Measurements from ENCODE around the gene ATG14. TPM values are rescaled to one million over a fixed set of nuclear protein-coding genes. Genes with fewer than 3 reads are reported as not detected.

ATG14 gene
- total and polyA plus RNA-seq, 2 of the 13 experiments (the other 11 are each of a cell fraction or from before 2014, with no cell fraction given): 7.2 to 9.1 TPM

DNA sequence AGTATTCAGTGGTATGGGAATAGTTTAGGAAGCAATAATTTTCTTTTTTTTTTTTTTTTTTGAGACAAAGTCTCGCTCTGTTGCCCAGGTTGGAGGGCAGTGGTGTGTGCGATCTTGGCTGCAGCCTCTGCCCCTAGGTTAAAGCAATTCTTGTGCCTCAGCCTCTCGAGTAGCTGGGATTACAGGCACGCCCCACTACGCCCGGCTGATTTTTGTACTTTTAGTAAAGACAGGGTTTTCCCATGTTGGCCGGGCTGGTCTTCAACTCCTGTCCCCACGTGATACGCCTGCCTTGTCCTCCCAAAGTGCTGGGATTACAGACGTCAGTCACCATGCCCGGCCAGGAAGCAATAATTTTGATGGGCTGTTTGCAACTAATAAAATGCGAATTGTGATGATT is 62.1 kb downstream of the ATG14 start (continued):
- no peak for TF ChIP-seq MBNL3 (CRISPR knock-in tag; conservative IDR thresholded peaks at IDR 0.05)

DNA sequence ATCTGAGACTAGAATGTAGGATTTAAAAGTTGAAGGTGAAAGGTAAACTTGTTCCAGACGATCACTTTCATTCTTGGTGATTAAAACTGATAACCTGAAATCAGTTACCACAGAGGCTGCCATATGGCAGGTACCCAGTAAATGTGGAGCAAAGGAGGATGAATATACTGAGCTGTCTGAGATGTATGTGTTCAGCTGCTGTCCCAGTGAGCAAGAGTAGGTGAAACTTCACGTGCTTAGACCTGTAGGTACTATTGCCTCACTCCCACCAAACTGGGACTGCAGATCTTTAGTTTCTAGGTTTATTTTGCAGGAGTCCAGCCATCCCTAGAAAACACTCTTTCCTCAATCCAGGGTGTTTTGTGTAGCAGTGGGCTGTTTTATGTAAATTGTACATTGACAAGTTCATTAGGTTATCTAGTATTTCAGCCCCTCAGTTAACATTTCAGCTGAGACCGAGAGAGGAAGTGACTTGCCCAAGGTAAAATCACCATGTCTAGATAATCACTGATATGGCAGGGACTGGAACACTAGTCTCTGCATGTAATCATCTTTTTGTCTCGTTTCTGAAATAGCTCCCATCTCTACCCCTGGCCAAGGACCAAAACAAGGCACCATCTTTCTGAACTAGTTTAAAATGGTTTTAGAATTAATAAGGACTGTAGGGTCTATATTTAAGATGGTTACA is 62.7 kb downstream of the ATG14 start:
- H3K36me3 ChIP-seq (replicated peaks in 1 of 2; ENCODE audit: control insufficient read depth in 1 of 2, insufficient read depth in 2 of 2, low read length in 2 of 2): peaks cover 12 to 29% of the 10 kb centered on the region in 2 experiments
- no peaks in the 10 kb centered on the region for H3K4me1 ChIP-seq (ENCODE audit: insufficient read depth, low read length)
- 96% methylated on average over 4 of the region's 4 CpGs for WGBS (ENCODE audit: low lambda C conversion rate)
- H3K79me2 ChIP-seq (ENCODE audit: insufficient read depth, low read length): peaks cover 21% of the 10 kb centered on the region
- ATAC-seq: no peak
- BruUV-seq (replicated peaks): no TSS peak
- no peak for TF ChIP-seq ZNF746 (CRISPR knock-in tag; IDR thresholded peaks at IDR 0.05)
- no peak for TF ChIP-seq ZNF430 (CRISPR knock-in tag; IDR thresholded peaks at IDR 0.05)
- TF ChIP-seq, protein P1, sequence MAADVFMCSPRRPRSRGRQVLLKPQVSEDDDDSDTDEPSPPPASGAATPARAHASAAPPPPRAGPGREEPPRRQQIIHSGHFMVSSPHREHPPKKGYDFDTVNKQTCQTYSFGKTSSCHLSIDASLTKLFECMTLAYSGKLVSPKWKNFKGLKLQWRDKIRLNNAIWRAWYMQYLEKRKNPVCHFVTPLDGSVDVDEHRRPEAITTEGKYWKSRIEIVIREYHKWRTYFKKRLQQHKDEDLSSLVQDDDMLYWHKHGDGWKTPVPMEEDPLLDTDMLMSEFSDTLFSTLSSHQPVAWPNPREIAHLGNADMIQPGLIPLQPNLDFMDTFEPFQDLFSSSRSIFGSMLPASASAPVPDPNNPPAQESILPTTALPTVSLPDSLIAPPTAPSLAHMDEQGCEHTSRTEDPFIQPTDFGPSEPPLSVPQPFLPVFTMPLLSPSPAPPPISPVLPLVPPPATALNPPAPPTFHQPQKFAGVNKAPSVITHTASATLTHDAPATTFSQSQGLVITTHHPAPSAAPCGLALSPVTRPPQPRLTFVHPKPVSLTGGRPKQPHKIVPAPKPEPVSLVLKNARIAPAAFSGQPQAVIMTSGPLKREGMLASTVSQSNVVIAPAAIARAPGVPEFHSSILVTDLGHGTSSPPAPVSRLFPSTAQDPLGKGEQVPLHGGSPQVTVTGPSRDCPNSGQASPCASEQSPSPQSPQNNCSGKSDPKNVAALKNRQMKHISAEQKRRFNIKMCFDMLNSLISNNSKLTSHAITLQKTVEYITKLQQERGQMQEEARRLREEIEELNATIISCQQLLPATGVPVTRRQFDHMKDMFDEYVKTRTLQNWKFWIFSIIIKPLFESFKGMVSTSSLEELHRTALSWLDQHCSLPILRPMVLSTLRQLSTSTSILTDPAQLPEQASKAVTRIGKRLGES (CRISPR knock-in tag; IDR thresholded peaks at IDR 0.05; ENCODE audit: borderline replicate concordance): no peak
- TF ChIP-seq ZEB1 (IDR thresholded peaks at IDR 0.05; ENCODE audit: insufficient replicate concordance, low read depth): no peak
- TF ChIP-seq POLR2AphosphoS2 (IDR thresholded peaks at IDR 0.05; ENCODE audit: low read depth, low read length): no peak
- TF ChIP-seq ZNF367 (CRISPR knock-in tag; IDR thresholded peaks at IDR 0.05; ENCODE audit: borderline replicate concordance): no peak
- TF ChIP-seq, protein P2, sequence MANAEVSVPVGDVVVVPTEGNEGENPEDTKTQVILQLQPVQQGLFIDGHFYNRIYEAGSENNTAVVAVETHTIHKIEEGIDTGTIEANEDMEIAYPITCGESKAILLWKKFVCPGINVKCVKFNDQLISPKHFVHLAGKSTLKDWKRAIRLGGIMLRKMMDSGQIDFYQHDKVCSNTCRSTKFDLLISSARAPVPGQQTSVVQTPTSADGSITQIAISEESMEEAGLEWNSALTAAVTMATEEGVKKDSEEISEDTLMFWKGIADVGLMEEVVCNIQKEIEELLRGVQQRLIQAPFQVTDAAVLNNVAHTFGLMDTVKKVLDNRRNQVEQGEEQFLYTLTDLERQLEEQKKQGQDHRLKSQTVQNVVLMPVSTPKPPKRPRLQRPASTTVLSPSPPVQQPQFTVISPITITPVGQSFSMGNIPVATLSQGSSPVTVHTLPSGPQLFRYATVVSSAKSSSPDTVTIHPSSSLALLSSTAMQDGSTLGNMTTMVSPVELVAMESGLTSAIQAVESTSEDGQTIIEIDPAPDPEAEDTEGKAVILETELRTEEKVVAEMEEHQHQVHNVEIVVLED (CRISPR knock-in tag; IDR thresholded peaks at IDR 0.05; ENCODE audit: borderline replicate concordance): no peak
- TF ChIP-seq NBN (conservative IDR thresholded peaks at IDR 0.05): no peak
- H3K4me3 ChIP-seq (replicated peaks in 1 of 3; ENCODE audit: insufficient read depth in 1 of 3, low read depth in 2 of 3, low read length in 3 of 3): no peak overlapping the region
- intact Hi-C loops (cut with micrococcal nuclease; ENCODE audit: unreplicated experiment): no loop called here
- H3K27me3 ChIP-seq (ENCODE audit: control insufficient read depth in 1 of 2, insufficient read depth in 2 of 2, low read length in 2 of 2): no peaks in the 10 kb centered on the region
- H3K27ac ChIP-seq (ENCODE audit: extremely low read length, insufficient read depth, low read length): no peak overlapping the region
- H4K20me1 ChIP-seq (ENCODE audit: insufficient read depth, low read length): peaks cover 10% of the 10 kb centered on the region; the same call in 1 of the 2 replicates
- ChIA-PET POLR2A (no interaction called here), CTCF (ENCODE audit: low intra/inter-chr PET ratio, low total read pairs) (no interaction called here)
- H3K9ac ChIP-seq (ENCODE audit: insufficient read depth, low read depth, low read length): no peak overlapping the region
- no peak for FAIRE-seq
- H3K4me2 ChIP-seq (ENCODE audit: low read depth, low read length): no peak overlapping the region
- no peak overlapping the region for H2AFZ ChIP-seq (ENCODE audit: low read length)
- no peaks in the 10 kb centered on the region for H3K9me3 ChIP-seq (ENCODE audit: low read length)
- in situ Hi-C loops (cut with HindIII; ENCODE audit: extremely low pct_ligation_motif_present, low pct_unique_long_range_greater_than_20kb): no loop called here
- no peak for DNase-seq (ENCODE audit: low spot score)

Data from HepG2 (cell line).